ENCODE data around the gene SLX1A.
"Not testable (repeated sequence)": the region's sequence is repeated elsewhere in the genome, so short reads cannot be mapped to it uniquely, and the experiment has no call there.

SLX1A gene

DNA sequence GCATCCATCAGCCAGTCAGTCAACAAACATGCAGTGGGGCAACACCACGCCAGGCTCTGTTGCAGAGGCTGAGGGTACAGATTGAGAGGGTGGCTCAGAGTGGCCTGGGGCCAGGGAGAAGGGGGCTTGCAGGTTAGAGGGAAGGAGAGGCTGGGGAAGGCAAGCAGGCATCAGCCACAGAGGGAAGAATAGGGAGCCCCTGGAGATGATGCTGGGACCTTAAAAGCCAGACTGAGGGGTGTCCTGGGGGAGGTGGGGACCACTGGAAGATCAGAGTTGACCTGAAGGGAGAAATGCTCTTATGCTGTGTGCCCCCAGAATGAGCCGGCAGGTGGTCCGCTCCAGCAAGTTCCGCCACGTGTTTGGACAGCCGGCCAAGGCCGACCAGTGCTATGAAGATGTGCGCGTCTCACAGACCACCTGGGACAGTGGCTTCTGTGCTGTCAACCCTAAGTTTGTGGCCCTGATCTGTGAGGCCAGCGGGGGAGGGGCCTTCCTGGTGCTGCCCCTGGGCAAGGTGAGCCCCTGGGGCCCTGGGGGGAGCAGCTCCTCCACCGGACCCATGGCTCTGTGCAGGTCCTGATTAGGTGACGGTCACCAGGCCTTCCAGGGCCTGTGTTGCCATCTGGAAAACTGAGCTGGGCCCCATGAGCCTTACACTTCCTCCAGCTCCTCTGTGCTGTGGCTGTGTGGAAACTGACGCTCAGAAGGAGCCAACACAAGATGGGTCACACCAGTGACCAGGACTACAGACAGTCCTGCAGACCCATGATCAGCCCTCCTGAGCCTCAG lies 8.6 kb upstream of the SLX1A start:
- peaks cover 15% of the 10 kb centered on the region for H3K4me1 ChIP-seq (ENCODE audit: control insufficient read depth, insufficient read depth, low read length)
- H3K4me3 ChIP-seq (ENCODE audit: low read length) = no peak overlapping the region
- no peak overlapping the region for H3K9ac ChIP-seq (ENCODE audit: low read depth, low read length)
- peaks cover 10% of the 10 kb centered on the region for H3K36me3 ChIP-seq (ENCODE audit: insufficient read depth, low read length)
- no peaks in the 10 kb centered on the region for H3K9me3 ChIP-seq (replicated peaks; ENCODE audit: low read length)
- H3K4me2 ChIP-seq (ENCODE audit: low read length) = no peak overlapping the region
- H3K27me3 ChIP-seq (ENCODE audit: control insufficient read depth, insufficient read depth, low read length) = no peaks in the 10 kb centered on the region

DNA sequence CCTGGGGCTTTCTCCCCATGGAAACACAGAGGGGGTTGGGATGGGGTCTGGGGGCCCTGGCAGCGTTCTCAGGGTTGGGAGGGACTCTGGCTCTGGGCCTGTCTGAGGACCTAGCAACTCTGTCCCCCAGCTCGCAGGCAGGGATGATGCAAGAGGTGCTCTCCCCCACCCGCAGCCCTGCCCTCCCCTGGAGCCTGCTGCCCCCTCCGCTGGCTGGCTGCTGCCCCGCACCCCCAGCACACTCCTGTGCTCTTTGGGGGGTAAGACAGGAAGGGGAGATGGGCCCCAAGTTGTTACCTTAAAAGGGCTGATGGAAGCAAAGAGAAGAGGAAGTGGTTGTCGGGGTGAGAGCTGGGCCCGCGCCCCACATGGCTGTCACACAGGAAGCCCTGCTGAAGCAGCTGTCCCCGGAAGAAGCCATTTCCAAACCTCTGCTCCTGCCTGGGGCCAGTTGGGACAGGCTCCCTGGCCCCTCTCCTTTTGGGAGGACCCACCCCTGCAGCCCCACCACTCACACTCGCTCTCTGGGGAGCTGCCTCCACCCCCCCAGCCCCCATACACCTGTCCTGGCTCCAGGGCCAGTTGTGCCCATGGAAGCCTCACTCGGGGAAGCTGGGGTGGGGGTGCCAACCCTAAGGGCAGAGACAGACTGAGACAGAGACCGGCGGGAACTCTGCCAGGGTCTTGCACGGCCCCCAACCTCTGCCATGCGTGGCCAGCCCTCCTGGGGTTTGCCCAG lies 7.8 kb upstream of the SLX1A start:
- H3K27me3 ChIP-seq (ENCODE audit: control insufficient read depth, insufficient read depth, low read length) = no peaks in the 10 kb centered on the region
- no peaks in the 10 kb centered on the region for H3K9me3 ChIP-seq (replicated peaks; ENCODE audit: low read length)
- H3K4me3 ChIP-seq (ENCODE audit: low read length) = no peak overlapping the region
- no peak overlapping the region for H3K4me2 ChIP-seq (ENCODE audit: low read length)
- no peak overlapping the region for H3K9ac ChIP-seq (ENCODE audit: low read depth, low read length)
- H3K36me3 ChIP-seq (ENCODE audit: insufficient read depth, low read length) = peaks cover 10% of the 10 kb centered on the region
- H3K4me1 ChIP-seq (ENCODE audit: control insufficient read depth, insufficient read depth, low read length) = peaks cover 15% of the 10 kb centered on the region

DNA sequence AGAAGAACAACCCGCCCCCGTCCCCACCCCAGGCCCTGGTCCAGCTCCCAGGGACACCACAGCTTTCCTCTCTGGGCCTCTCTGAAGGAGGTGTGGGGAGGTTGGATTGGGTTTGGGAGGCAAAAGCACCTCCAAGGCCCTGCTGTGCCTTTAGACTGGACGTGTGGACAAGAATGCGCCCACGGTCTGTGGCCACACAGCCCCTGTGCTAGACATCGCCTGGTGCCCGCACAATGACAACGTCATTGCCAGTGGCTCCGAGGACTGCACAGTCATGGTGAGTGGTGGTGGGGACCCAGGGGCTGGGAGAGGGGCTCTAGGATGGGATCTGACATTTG lies 7.3 kb upstream of the SLX1A start:
- peaks cover 15% of the 10 kb centered on the region for H3K4me1 ChIP-seq (ENCODE audit: control insufficient read depth, insufficient read depth, low read length)
- H3K4me3 ChIP-seq (ENCODE audit: low read length) = no peak overlapping the region

DNA sequence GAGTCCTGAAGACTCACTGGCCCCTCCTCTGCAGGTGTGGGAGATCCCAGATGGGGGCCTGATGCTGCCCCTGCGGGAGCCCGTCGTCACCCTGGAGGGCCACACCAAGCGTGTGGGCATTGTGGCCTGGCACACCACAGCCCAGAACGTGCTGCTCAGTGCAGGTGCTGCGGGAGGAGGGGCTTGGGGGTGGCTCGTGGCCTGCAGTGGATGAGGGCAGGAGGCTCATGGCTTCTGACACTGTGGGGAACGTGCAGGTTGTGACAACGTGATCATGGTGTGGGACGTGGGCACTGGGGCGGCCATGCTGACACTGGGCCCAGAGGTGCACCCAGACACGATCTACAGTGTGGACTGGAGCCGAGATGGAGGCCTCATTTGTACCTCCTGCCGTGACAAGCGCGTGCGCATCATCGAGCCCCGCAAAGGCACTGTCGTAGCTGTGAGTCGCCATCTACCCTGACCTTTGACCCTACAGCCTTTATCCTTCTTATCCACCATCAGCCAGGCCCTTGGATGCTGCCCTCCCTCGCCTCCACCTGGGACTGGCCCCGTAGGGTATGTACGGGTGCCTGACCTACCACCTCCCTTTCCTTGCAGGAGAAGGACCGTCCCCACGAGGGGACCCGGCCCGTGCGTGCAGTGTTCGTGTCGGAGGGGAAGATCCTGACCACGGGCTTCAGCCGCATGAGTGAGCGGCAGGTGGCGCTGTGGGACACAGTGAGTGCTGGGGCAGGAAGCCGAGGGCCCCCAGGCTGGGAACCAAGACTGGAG lies 6.7 kb upstream of the SLX1A start:
- no peak overlapping the region for H3K4me3 ChIP-seq (ENCODE audit: low read length)
- no peak overlapping the region for H3K9ac ChIP-seq (ENCODE audit: low read depth, low read length)
- no peaks in the 10 kb centered on the region for H3K9me3 ChIP-seq (replicated peaks; ENCODE audit: low read length)
- peaks cover 15% of the 10 kb centered on the region for H3K4me1 ChIP-seq (ENCODE audit: control insufficient read depth, insufficient read depth, low read length)
- peaks cover 10% of the 10 kb centered on the region for H3K36me3 ChIP-seq (ENCODE audit: insufficient read depth, low read length)
- no peak overlapping the region for H3K4me2 ChIP-seq (ENCODE audit: low read length)
- no peaks in the 10 kb centered on the region for H3K27me3 ChIP-seq (ENCODE audit: control insufficient read depth, insufficient read depth, low read length)

More for the DNA sequence above, 7.3 kb upstream of the SLX1A start:
- H3K9ac ChIP-seq (ENCODE audit: low read depth, low read length) = no peak overlapping the region
- no peaks in the 10 kb centered on the region for H3K27me3 ChIP-seq (ENCODE audit: control insufficient read depth, insufficient read depth, low read length)
- peaks cover 10% of the 10 kb centered on the region for H3K36me3 ChIP-seq (ENCODE audit: insufficient read depth, low read length)
- no peak overlapping the region for H3K4me2 ChIP-seq (ENCODE audit: low read length)
- no peaks in the 10 kb centered on the region for H3K9me3 ChIP-seq (replicated peaks; ENCODE audit: low read length)

DNA sequence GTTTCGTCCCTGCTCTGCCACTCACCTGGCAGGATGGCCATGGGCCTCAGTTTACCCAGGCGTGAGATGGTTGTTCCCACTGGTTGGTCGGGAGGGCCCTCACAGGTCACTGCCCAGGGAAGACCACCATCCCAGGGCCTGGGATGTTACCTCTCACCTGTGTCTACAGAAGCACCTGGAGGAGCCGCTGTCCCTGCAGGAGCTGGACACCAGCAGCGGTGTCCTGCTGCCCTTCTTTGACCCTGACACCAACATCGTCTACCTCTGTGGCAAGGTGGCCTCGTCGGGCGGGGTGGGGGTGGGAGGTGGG lies 6.2 kb upstream of the SLX1A start:
- Histone ChIP-seq H3K36me3 (ENCODE audit: insufficient read depth, low read length) (peaks cover 10% of the 10 kb centered on the region), H3K9me3 (replicated peaks; ENCODE audit: low read length) (no peaks in the 10 kb centered on the region), H3K27me3 (ENCODE audit: control insufficient read depth, insufficient read depth, low read length) (no peaks in the 10 kb centered on the region), H3K4me1 (ENCODE audit: control insufficient read depth, insufficient read depth, low read length) (peaks cover 14% of the 10 kb centered on the region), H3K4me2 (ENCODE audit: low read length) (no peak overlapping the region), H3K4me3 (ENCODE audit: low read length) (no peak overlapping the region), H3K9ac (ENCODE audit: low read depth, low read length) (no peak overlapping the region)

DNA sequence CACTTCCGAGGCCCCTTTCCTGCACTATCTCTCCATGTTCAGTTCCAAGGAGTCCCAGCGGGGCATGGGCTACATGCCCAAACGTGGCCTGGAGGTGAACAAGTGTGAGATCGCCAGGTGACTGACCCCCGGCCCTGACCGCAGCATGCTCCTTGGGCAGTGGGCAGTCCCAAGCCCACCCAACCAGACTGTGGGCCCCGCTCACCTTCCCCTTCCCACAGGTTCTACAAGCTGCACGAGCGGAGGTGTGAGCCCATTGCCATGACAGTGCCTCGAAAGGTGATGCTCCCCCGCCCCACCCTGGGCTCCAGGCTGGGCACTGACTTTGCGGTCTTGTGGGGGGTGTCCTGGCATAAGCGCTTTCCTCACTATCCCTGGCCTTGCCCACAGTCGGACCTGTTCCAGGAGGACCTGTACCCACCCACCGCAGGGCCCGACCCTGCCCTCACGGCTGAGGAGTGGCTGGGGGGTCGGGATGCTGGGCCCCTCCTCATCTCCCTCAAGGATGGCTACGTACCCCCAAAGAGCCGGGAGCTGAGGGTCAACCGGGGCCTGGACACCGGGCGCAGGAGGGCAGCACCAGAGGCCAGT lies 5.6 kb upstream of the SLX1A start:
- Histone ChIP-seq H3K9ac (ENCODE audit: low read depth, low read length) (no peak overlapping the region), H3K36me3 (ENCODE audit: insufficient read depth, low read length) (peaks cover 10% of the 10 kb centered on the region), H3K4me2 (ENCODE audit: low read length) (no peak overlapping the region), H3K4me3 (ENCODE audit: low read length) (no peak overlapping the region), H3K9me3 (replicated peaks; ENCODE audit: low read length) (no peaks in the 10 kb centered on the region), H3K27me3 (ENCODE audit: control insufficient read depth, insufficient read depth, low read length) (no peaks in the 10 kb centered on the region), H3K4me1 (ENCODE audit: control insufficient read depth, insufficient read depth, low read length) (peaks cover 10% of the 10 kb centered on the region)

DNA sequence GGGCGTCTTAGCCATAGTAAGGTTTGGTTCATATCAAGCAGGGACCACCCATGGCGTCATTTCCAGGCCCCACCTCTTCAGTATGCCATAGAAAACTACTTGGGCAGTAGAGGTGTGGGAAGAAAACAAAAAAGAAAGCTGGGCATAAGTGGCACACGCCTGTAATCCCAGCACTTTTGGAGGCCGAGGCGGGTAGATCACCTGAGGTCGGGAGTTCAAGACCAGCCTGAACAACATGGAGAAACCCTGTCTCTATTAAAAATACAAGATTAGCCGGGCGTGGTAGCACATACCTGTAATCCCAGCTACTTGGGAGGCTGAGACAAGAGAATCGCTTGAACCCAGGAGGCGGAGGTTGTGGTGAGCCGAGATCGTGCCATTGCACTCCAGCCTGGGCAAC lies 2.5 kb upstream of the SLX1A start:
- not testable (repeated sequence) for H3K4me2 ChIP-seq (ENCODE audit: low read length); H3K9me3 ChIP-seq (replicated peaks; ENCODE audit: low read length); H3K27me3 ChIP-seq (ENCODE audit: control insufficient read depth, insufficient read depth, low read length); H3K36me3 ChIP-seq (ENCODE audit: insufficient read depth, low read length); H3K4me1 ChIP-seq (ENCODE audit: control insufficient read depth, insufficient read depth, low read length); H3K9ac ChIP-seq (ENCODE audit: low read depth, low read length); H3K4me3 ChIP-seq (ENCODE audit: low read length)

DNA sequence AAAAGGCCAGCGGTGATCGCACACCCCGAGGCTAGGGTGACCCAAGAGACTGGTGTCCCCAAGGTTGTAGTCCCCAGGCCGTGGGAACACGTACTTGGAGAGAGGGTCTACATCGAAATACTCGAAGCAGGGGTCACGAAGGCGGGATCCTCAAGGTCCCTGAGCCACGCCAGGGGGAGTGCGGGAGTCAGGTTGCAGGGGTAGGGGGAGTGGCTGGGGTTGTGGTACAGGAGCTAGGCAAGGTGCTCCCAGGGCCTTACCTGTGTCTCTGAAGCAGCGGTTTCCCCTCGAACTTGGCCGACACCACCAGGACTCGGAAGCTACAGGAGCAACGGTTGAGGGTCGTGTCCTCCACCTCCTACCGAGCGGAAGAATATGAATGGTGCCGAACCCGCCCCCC lies 577 bp upstream of the SLX1A start:
- H3K9me3 ChIP-seq (replicated peaks; ENCODE audit: low read length); H3K4me3 ChIP-seq (ENCODE audit: low read length); H3K36me3 ChIP-seq (ENCODE audit: insufficient read depth, low read length); H3K4me2 ChIP-seq (ENCODE audit: low read length); H3K27me3 ChIP-seq (ENCODE audit: control insufficient read depth, insufficient read depth, low read length); H3K4me1 ChIP-seq (ENCODE audit: control insufficient read depth, insufficient read depth, low read length); H3K9ac ChIP-seq (ENCODE audit: low read depth, low read length): not testable (repeated sequence)

DNA sequence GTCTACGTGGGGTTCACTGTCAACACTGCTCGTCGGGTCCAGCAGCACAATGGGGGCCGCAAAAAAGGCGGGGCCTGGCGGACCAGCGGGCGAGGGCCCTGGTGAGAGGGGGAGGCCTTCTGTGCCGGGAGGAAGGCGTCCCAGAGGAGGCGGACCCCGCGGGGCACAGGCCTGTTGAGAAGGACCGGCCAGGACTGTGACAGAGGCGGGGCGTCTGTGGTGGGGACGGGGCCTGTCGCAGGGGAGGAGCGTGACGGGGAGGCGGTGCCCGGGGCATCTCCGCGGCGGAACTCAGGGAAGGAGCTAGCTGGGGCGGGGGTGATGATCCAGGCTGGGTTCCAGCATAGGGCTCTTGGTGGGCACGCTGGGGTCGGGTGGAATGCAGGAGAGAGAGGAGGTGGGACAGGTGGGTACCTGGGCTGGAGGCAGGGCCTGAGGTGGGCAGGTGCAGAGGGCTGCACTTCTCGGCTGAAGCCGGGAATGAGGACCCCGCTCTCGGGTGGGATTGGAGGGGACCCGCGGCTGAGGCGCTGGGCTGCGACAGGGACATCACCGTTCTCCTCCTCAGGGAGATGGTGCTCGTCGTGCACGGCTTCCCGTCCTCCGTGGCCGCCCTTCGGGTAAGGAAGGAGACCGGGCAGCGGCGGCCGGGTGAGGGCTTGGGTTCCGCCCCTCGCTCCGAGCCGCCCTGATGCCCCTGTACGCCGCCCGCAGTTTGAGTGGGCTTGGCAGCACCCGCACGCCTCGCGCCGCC lies 674 bp downstream of the SLX1A start:
- not testable (repeated sequence) for H3K36me3 ChIP-seq (ENCODE audit: insufficient read depth, low read length); H3K9ac ChIP-seq (ENCODE audit: low read depth, low read length); H3K9me3 ChIP-seq (replicated peaks; ENCODE audit: low read length); H3K4me1 ChIP-seq (ENCODE audit: control insufficient read depth, insufficient read depth, low read length); H3K27me3 ChIP-seq (ENCODE audit: control insufficient read depth, insufficient read depth, low read length)
- H3K4me2 ChIP-seq (ENCODE audit: low read length) = peak overlapping the region; percentile 74
- H3K4me3 ChIP-seq (ENCODE audit: low read length) = peak overlapping the region; percentile 64

DNA sequence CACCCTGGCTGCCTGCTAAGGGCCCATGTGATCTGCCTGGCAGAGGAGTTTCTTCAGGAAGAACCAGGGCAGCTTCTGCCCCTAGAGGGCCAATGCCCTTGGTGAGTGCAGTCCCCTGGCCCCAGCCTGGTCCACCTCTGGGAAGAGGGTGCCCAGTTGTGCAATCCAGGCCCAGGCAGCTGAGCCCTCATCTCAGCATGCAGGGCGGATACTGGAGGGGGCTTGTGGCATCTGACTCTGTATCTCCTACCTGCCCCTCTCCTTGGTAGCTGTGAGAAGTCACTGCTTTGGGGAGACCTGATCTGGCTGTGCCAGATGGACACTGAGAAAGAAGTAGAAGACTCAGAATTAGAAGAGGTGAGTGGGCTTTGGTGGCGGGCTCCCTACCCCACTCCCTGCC lies 3.3 kb downstream of the SLX1A start:
- H3K36me3 ChIP-seq (ENCODE audit: insufficient read depth, low read length); H3K4me1 ChIP-seq (ENCODE audit: control insufficient read depth, insufficient read depth, low read length): not testable (repeated sequence)

DNA sequence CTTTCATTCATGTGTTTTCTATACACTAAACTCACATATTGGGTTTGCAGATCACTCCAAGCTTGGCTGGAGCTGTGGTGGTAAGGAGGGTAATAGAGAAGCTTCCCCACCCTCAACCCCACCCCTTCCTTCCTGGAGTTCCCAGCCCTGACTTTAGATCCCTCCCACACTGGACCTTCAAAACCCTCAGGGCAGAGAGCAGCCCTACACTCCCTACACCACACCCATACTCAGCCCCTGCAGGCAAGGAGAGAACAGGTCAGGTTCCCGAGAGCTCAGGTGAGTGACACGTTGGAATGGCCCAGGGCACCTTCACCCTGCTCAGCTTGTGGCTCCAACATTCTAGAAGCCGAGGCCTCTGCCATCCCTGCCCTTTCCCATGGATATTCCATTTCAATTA lies 5.4 kb downstream of the SLX1A start, which contains the start of gene SULT1A3:
Gene SULT1A3, plus strand, starts transcription at position 207 of the 400 bp plus-strand sequence. CDS start 1,474 bp downstream, outside the sequence.
- not testable (repeated sequence) for H3K36me3 ChIP-seq (ENCODE audit: insufficient read depth, low read length); H3K27me3 ChIP-seq (ENCODE audit: control insufficient read depth, insufficient read depth, low read length); H3K4me1 ChIP-seq (ENCODE audit: control insufficient read depth, insufficient read depth, low read length); H3K9ac ChIP-seq (ENCODE audit: low read depth, low read length); H3K4me2 ChIP-seq (ENCODE audit: low read length); H3K4me3 ChIP-seq (ENCODE audit: low read length); H3K9me3 ChIP-seq (replicated peaks; ENCODE audit: low read length)

More for the DNA sequence above, 3.3 kb downstream of the SLX1A start:
- not testable (repeated sequence) for H3K27me3 ChIP-seq (ENCODE audit: control insufficient read depth, insufficient read depth, low read length); H3K4me3 ChIP-seq (ENCODE audit: low read length); H3K4me2 ChIP-seq (ENCODE audit: low read length); H3K9me3 ChIP-seq (replicated peaks; ENCODE audit: low read length); H3K9ac ChIP-seq (ENCODE audit: low read depth, low read length)

Data from skeletal muscle satellite cell (primary cell).